GM12874 (cell line): ENCODE data around the gene GLRA3.
A peak's percentile ranks its signal among the peaks of the same experiment; 100 is the strongest.

Source experiments
- TF ChIP-seq, protein P1 (sequence below): IDR thresholded peaks from 2 replicates; pipeline ENCODE4 v1.5.1; 2011; ENCODE audit warnings: low read depth, mild to moderate bottlenecking, control low read depth, low read length, moderate library complexity; ENCODE audit not compliant: insufficient read depth

The GLRA3 gene

DNA sequence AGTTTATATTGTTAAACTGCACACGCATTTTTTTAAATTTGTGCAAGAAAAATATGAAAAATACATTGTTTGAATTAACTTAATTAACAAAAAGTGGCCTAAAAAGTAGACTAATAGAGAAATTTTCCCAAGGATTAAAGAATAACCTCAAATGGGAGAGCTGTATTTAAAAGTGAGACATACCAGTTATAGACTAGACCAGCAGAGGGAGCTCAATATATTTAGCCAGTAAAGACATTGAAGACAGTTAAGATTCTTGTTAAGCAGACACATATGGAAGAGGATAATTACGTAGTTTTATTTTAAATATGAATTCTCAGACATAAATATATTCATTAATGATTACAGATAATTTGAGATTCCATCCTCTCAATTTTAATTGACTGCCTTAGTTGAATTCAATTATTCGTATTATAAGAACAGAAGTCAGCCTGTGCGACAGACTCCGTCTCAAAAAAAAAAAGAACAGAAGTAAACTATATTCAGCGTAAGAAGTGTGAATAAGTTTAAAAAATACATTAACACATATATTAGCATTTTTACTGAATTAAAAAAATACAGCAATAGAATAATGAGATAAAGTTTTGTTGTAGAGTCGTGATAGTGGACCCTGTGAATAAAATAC lies 64.8 kb downstream of the GLRA3 start:
- TF ChIP-seq, protein P1, sequence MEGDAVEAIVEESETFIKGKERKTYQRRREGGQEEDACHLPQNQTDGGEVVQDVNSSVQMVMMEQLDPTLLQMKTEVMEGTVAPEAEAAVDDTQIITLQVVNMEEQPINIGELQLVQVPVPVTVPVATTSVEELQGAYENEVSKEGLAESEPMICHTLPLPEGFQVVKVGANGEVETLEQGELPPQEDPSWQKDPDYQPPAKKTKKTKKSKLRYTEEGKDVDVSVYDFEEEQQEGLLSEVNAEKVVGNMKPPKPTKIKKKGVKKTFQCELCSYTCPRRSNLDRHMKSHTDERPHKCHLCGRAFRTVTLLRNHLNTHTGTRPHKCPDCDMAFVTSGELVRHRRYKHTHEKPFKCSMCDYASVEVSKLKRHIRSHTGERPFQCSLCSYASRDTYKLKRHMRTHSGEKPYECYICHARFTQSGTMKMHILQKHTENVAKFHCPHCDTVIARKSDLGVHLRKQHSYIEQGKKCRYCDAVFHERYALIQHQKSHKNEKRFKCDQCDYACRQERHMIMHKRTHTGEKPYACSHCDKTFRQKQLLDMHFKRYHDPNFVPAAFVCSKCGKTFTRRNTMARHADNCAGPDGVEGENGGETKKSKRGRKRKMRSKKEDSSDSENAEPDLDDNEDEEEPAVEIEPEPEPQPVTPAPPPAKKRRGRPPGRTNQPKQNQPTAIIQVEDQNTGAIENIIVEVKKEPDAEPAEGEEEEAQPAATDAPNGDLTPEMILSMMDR = peak; percentile 26; the same call in 1 of the 2 replicates

DNA sequence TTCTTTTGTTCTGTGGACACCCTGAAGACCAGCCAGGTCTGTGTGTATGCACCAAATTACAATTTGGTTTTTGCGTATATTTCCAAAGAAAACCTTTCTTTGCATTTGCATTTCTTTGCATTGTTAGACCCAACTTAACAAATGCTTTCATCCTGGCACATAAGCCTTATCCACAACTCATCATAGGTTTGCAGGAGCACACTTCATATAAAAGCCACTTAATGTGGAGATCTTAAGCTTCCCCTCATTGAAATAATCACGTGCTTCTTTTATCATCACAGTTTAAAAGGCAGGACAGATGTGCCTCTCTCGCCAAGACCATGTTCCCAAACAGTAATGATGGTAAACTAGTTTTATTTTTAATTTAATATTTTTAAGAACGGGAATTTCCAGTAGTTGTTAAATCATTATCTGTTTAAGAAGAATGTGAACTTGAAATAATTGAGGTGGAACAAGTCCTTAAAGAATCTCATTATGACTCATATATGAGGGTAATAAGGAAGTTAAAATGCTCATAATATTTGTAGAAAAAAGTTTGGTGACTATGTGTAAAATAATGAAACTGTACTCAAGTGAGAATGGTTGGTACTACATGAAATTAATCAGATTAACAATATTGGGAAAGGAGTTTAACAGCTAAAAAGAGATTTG lies 65.5 kb downstream of the GLRA3 start:
- TF ChIP-seq, protein P1 = no peak

DNA sequence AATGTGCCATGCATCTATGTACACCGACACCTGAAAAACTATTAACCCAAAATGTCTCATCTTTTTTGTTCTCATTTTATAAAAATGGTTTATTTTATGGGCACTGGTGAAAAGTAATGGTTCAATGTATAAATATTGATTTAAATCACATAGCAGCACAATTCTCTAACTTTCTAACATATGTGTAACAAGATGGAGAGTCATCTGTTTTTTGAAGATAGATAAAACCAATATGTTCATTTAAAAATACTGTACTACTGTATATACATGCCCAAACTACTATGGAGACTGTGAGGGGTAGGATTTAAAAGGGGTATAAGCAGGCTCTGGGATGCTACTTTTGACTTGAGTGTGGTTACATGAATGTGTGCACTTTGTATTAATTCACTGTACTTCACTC lies 67.6 kb downstream of the GLRA3 start:
- TF ChIP-seq, protein P1 = no peak

DNA sequence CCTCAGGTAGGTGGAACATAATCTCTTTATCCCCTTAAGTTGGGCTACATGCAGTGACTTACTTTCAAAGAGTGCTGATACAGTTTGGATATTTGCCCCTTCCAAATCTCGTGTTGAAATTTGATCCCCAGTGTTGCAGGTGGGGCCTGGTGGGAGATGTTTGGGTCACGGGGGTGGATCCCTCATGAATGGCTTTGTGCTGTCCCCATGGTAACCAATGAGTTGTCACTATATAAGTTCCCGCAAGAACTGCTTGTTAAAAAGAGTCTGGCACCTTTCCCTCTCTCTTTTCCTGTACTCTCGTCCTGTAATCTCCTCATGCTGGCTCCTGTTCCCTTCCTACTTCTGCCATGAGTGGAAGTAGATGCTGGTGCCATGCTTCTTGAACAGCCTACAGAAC lies 71.3 kb downstream of the GLRA3 start:
- TF ChIP-seq, protein P1 = no peak

GRCh38 chr4:174753021-174753420 lies 76.0 kb downstream of the GLRA3 start:
- TF ChIP-seq, protein P1 = no peak

DNA sequence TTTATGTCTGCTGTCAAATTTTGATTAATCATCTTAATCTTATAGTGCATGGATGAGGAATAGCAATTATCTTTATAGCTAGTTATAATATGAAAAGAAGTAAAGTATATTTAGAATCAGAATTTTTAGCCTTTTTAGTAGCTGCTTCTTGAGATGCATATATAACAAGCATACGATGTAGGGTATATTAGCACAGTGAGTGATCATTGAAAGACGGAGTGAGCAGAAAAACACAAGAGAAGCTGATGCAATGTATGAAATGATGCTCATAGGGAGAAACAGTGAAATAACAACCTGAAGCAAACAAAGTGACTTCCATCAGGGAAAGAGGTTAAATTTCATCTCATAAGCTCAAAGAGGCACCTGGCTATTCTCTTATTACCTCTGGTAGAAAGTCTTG lies 77.0 kb downstream of the GLRA3 start:
- TF ChIP-seq, protein P1 = no peak

- TF ChIP-seq, protein P1 = no peak
Observed at GRCh38 chr4:174749091-174749490, 80.0 kb downstream of the GLRA3 start.
